WERI-Rb-1 (cell line): ENCODE results near the gene PDAP1.
"Not testable (repeated sequence)": the region's sequence is repeated elsewhere in the genome, so short reads cannot be mapped to it uniquely, and the experiment has no call there.

Source experiments
- DNase-seq: peaks from one replicate; pipeline ENCODE4 v3.0.0-alpha.2; 2020
- H3K27ac ChIP-seq: fragments of 250-450 bp; sonication (Bioruptor Pico); 2 replicates; pipeline ENCODE4 v1.5.1; 2020; ENCODE audit warnings: mild to moderate bottlenecking, moderate library complexity
- H3K27me3 ChIP-seq: fragments of 250-450 bp; sonication (Bioruptor Pico); 2 replicates; pipeline ENCODE4 v1.5.1; 2021; ENCODE audit warnings: mild to moderate bottlenecking, low read depth, moderate library complexity; ENCODE audit not compliant: insufficient read depth, severe bottlenecking
- H3K36me3 ChIP-seq: fragments of 250-450 bp; sonication (Bioruptor Pico); 2 replicates; pipeline ENCODE4 v1.5.1; 2020; ENCODE audit warnings: mild to moderate bottlenecking, moderate library complexity
- H3K4me3 ChIP-seq: 2 replicates; pipeline ENCODE4 v1.5.1; 2011; ENCODE audit warnings: low read depth, mild to moderate bottlenecking, control low read depth, low read length
- H3K9me3 ChIP-seq: fragments of 250-450 bp; sonication (Bioruptor Pico); 2 replicates; pipeline ENCODE4 v1.5.1; 2021; ENCODE audit warnings: mild to moderate bottlenecking, moderate library complexity; ENCODE audit not compliant: severe bottlenecking
- TF ChIP-seq, protein P1 (sequence below): IDR thresholded peaks from 2 replicates; pipeline ENCODE4 v1.5.1; 2011; ENCODE audit warnings: low read depth, mild to moderate bottlenecking, control low read depth, inconsistent platforms, low read length

Gene PDAP1

DNA sequence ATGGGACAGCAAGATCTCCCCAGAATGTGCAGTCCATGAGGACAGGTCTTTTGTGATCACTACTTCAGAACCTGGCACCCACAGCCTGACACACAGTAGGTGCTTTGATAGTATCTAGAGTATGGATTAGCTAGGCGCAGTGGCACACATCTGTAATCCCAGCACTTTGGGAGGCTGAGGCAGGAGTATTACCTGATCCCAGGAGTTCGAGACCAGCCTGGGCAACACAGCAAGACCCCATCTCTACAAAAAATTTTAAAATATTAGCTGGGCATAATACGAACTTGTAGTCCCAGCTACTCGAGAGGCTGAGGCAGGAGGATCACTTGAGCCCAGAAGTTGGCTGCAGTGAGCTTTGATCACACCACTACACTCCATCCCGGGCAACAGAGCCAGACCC is 56.1 kb downstream of the PDAP1 start:
- no peaks in the 10 kb centered on the region for H3K9me3 ChIP-seq
- DNase-seq, result no peak
- no peak overlapping the region for H3K27ac ChIP-seq
- no peaks in the 10 kb centered on the region for H3K27me3 ChIP-seq
- peaks cover 85% of the 10 kb centered on the region for H3K36me3 ChIP-seq
- H3K4me3 ChIP-seq, result no peak overlapping the region
- TF ChIP-seq, protein P1, sequence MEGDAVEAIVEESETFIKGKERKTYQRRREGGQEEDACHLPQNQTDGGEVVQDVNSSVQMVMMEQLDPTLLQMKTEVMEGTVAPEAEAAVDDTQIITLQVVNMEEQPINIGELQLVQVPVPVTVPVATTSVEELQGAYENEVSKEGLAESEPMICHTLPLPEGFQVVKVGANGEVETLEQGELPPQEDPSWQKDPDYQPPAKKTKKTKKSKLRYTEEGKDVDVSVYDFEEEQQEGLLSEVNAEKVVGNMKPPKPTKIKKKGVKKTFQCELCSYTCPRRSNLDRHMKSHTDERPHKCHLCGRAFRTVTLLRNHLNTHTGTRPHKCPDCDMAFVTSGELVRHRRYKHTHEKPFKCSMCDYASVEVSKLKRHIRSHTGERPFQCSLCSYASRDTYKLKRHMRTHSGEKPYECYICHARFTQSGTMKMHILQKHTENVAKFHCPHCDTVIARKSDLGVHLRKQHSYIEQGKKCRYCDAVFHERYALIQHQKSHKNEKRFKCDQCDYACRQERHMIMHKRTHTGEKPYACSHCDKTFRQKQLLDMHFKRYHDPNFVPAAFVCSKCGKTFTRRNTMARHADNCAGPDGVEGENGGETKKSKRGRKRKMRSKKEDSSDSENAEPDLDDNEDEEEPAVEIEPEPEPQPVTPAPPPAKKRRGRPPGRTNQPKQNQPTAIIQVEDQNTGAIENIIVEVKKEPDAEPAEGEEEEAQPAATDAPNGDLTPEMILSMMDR, result no peak

DNA sequence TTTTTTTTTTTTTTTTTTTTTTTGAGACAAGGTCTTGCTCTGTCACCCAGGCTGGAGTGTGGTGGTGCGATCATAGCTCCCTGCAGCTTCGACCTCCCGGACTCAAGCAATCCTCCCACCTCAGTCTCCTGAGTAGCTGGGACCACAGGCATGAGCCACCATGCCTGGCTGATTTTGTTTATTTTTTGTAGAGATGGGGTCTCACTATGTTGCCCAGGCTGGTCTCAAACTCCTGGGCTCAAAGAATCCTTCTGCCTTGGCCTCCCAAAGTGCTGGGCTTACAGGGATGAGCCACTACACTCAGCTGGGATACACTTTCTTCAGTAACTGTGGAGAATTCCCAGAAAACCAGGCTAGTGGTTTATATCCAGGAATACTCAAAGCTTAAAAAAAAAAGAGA is 57.8 kb downstream of the PDAP1 start:
- H3K9me3 ChIP-seq, DNase-seq, H3K27ac ChIP-seq, H3K4me3 ChIP-seq, H3K27me3 ChIP-seq: not testable (repeated sequence)
- peaks cover 86% of the 10 kb centered on the region for H3K36me3 ChIP-seq
